GM10248 (cell line): ENCODE data around the gene TNFRSF21.

Experiments used
- CTCF ChIA-PET: fragments of 300-600 bp; sonication (Branson Sonifier 250); formaldehyde crosslinking; extraction: SDS; loops from one replicate; lab custom pipeline; 2021; ENCODE audit warnings: antibody characterized with exemption; lab: Yijun Ruan, JAX
- POLR2A ChIA-PET: fragments of 350-650 bp; sonication (Branson Sonifier 250); formaldehyde crosslinking; extraction: SDS; loops from one replicate; lab custom pipeline; 2020; ENCODE audit warnings: antibody characterized with exemption; lab: Yijun Ruan, JAX
- DNase-seq: peaks from one replicate; pipeline ENCODE4 v3.0.0; 2012; ENCODE audit errors: extremely low spot score
- CTCF ChIP-seq: IDR thresholded peaks from 2 replicates; pipeline ENCODE4 v1.5.1; 2012; ENCODE audit warnings: mild to moderate bottlenecking, low read depth; ENCODE audit errors: extremely low read depth, missing control alignments, control extremely low read depth

The TNFRSF21 gene

GRCh38 chr6:47267301-47267700 lies 42.4 kb downstream of the TNFRSF21 start:
- CTCF ChIA-PET = interaction anchor here (1.0 to 1.3 kb wide), 2 partner anchors 18 to 25 kb away, joined by 3 read pairs; no protein-coding TSS in a partner anchor
- POLR2A ChIA-PET = no interaction called here
- no peak for TF ChIP-seq CTCF
- no peak for DNase-seq

GRCh38 chr6:47265971-47266370 lies 43.7 kb downstream of the TNFRSF21 start:
- DNase-seq = no peak
- TF ChIP-seq CTCF = no peak
- CTCF ChIA-PET = no interaction called here
- POLR2A ChIA-PET = no interaction called here

GRCh38 chr6:47264775-47265184 lies 44.9 kb downstream of the TNFRSF21 start:
- POLR2A ChIA-PET = no interaction called here
- DNase-seq = no peak
- no peak for TF ChIP-seq CTCF

GRCh38 chr6:47263268-47263667 lies 46.4 kb downstream of the TNFRSF21 start:
- TF ChIP-seq CTCF = no peak
- no peak for DNase-seq
- ChIA-PET CTCF (no interaction called here), POLR2A (no interaction called here)

More at GRCh38 chr6:47264775-47265184, 44.9 kb downstream of the TNFRSF21 start:
- CTCF ChIA-PET = no interaction called here

GRCh38 chr6:47262231-47262630 lies 47.5 kb downstream of the TNFRSF21 start:
- CTCF ChIA-PET = interaction anchor here (0.9 to 1.9 kb wide), 2 partner anchors 13 to 19 kb away, joined by 3 to 7 read pairs; no protein-coding TSS in a partner anchor

GRCh38 chr6:47261191-47261590 lies 48.5 kb downstream of the TNFRSF21 start:
- ChIA-PET POLR2A (no interaction called here), CTCF (interaction anchor here (1.9 kb wide), 1 partner anchor 12 kb away, joined by 7 read pairs; no protein-coding TSS in a partner anchor)
- TF ChIP-seq CTCF = no peak
- no peak for DNase-seq

More at GRCh38 chr6:47262231-47262630, 47.5 kb downstream of the TNFRSF21 start:
- POLR2A ChIA-PET = no interaction called here
- DNase-seq = no peak
- TF ChIP-seq CTCF = no peak

- no peak for DNase-seq
Observed at GRCh38 chr6:47260021-47260420, 49.7 kb downstream of the TNFRSF21 start.

More at GRCh38 chr6:47260021-47260420, 49.7 kb downstream of the TNFRSF21 start:
- ChIA-PET CTCF (no interaction called here), POLR2A (no interaction called here)
- no peak for TF ChIP-seq CTCF
